HG03045 (cell line): Measurements from ENCODE around the gene REEP2.
"Not testable (repeated sequence)": the region's sequence is repeated elsewhere in the genome, so short reads cannot be mapped to it uniquely, and the experiment has no call there.

Experiments used
- ATAC-seq: cut with Tn5 transposase; IDR thresholded peaks from one replicate; pipeline ENCODE4 v1.9.1; 2021; ENCODE audit warnings: mild to moderate bottlenecking, moderate library complexity; ENCODE audit not compliant: unreplicated experiment

The REEP2 gene

DNA sequence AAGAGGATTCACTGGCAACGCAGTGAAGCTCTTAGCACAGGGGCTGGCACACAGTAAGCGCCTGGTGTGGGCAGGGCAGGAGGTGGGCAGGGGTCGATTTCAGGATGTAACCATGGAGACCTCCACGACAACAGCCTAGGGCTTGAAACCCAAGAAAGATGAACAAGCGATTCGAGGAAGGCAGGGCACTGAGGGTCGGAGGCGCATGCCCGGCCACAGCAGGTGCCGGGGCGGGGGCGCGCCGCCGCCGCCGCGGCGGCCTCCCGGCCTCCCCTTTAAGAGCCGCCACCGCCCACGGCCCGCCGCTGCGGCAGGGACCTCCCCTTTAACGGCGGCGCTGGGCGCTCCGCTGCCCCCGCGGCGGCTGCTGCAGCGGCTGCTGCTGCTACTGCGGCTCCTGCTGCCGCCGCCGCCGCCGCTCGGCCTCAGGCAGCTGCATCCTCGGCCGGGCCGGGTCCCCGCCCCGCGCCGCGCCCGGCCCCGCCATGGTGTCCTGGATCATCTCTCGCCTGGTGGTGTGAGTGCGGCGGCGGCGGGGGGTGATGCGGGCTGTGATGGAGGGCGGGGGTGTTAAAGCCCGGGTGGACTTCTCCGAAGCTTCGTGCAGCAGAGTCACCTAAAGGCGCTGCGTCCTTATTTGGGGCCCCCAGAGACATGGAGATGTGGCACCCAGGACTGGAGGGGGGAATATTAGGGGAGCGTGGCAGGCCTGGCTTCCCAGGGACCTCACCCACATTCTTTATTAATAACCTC lies at the start of gene REEP2:
REEP2 (plus strand) TSS at position 334 of the 753 bp plus-strand sequence; CDS start at position 486, 152 bp downstream.
- peak; percentile 63 for ATAC-seq

DNA sequence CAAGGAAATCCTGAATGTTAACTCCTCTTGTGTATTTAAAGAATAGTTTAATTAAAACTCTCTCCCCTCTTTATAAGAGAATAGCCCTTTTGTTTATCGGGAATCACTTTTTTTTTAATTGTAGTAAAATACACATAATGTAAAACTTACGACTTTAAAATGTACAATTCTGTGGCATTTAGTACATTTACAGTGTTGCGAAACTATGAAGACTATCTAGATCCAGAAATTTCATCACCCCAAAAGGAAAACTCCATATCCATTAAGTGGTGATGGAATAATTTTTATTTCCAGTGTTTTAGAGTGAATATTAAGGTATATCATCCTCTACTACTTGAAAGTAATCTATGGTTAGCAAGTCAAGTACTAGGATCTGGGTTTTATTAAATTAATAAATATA lies 49.5 kb upstream of the REEP2 start:
- no peak for ATAC-seq

- not testable (repeated sequence) for ATAC-seq
Measured at GRCh38 chr5:138389911-138390310, 48.9 kb upstream of the REEP2 start.

DNA sequence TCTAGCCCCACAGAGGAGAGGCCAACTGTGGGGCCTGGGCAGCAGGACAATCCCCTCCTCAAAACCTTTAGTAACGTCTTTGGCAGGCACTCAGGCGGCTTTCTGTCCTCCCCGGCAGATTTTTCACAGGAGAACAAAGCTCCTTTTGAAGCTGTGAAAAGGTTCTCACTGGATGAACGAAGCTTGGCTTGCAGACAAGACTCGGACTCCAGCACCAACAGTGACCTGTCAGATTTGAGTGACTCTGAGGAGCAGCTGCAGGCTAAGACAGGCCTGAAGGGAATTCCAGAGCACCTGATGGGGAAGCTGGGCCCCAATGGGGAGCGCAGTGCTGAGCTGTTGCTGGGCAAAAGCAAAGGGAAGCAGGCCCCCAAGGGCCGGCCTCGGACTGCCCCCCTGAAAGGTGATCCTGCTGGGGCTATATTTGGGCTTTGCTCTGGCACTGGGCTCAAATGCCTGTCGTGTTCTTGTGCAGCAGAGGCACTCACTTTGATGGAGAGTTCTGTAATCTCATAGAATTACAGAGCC lies 46.9 kb upstream of the REEP2 start:
- no peak for ATAC-seq

DNA sequence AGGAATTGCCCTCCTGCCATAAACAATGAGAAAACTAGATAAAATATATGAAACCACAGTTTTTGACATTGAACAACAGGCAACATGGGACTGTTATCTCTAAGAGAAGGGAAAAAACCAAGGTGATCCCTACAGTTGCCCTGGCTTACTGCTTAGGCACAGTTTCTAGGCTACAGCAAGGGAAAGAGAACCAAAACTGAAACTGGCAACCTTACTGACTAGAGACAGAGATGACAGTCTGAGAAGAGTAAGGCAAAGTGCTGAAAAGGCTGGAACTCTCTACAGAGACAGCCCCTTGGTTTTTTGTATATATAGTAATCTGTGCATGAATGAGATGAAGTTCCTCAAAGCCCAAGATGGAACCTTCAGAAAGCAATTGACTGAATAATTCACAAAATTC lies 36.2 kb upstream of the REEP2 start:
- ATAC-seq = peak; percentile 87

GRCh38 chr5:138408023-138408422 lies 30.8 kb upstream of the REEP2 start:
- ATAC-seq = no peak

- not testable (repeated sequence) for ATAC-seq
Measured at GRCh38 chr5:138410996-138411640, 27.7 kb upstream of the REEP2 start.

DNA sequence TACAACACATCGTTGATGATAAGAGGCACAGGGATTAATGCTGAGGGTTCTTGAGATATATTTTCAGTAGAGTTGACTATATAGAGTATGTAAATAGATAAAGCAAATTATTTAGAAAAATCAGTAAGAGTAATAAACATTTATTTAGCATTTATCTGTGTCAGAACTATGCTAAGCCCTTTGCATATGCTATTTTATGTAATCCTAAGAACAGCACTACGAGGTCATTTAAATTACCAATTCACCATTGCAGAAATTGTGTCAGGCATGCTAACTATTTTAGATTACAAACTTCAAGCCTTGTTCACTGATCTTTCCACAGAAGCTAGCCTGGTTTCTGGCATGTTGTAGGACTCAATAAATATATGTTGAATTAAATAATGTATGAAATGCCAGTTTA lies 20.4 kb upstream of the REEP2 start:
- no peak for ATAC-seq

DNA sequence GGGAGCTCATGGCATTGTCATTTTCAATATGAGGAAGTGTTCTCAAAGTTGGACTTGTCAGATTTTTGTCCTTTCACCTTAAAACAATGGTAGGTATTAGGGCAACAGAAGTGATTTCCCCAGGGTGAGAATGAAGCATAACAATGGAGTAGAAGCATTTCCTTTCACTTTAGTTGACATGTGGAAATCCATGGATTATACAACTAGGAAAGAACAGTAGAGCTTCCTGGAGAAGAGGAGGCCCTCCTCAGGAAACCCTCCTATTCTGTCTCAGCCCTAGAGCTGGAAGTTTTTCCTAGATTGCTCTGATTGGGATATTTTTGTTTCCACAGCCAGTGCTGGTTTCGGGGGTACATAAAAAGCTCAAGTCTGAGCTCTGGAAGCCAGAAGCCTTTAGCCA lies 13.8 kb upstream of the REEP2 start:
- ATAC-seq = no peak

- no peak for ATAC-seq
Measured at GRCh38 chr5:138435943-138436342, 2.9 kb upstream of the REEP2 start.

GRCh38 chr5:138438003-138438723 lies 694 bp upstream of the REEP2 start:
- ATAC-seq = no peak

DNA sequence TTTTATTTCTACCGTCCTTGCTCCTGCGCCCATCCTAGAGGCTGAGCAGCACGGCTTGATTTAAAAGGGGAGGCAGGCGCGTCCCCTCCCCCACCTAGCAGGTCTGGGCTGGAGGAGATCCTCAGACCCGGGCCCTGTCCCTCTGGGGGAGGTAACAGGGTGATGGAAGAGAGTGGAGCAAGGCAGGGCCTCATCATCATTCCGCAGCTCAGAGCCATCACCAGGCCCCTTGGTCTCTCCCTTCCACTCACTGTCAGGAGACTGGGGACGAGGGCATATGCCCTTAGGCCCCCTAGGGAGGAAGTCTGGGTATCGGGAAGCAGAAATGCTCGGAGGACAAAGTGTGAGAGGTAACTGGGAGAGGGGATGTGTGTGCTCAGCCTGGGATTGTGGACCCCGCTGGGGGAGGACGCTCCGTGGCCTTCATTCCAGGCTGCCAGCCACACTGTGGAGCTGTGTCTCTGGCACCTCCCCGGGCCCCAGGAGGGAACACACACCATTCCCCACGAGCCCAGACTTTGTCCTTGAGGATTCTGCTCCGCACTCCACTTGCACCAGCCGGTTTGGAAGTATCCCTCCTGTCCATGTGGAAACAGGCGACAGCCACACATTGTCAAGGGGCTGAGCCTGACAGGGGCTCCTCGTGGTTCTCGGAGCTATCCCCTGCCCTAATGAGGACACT lies 761 bp downstream of the REEP2 start:
- ATAC-seq = no peak

DNA sequence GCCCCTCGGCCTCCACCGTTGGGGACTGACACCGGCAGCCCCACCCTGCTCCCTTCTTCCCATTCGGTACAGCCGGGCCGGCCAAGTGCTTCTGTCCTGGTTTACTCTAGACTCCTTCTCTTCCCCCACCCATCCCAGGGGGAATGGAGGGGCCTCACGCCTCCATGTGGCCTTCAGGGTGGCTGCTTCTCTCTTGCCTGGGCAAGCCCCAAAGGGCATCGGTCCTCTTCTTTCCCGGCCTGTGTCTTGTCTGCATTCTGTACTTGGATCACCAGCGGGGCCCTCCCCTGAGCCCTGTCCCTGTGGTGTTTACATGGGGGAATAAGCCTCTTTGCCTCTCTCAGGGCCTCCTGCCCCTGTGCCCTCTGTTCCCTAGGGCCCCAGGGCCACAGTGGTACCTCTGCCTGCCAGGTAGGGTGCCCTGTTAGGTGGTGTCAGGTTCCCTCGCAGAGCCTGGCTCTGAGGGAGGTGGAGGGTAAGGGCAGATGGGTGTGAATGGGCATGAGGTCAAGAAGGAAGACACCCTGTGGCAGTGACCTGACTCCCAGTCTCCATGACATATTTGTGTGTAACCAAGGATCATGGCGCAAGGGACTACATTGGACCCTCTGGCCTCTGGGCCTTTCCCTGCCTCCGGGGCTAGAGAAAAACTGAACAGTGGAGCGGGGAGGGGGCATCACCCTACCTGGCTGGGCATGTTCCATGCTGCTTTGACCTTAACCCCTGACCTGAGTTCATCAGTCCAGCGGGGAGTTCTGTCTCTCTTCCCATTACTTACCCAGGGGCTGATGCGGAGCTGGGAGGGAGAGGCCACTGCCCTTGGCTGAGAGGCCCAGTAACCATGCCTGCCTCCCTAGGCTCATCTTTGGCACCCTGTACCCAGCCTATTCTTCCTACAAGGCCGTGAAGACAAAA lies 1.6 kb downstream of the REEP2 start:
- no peak for ATAC-seq

- ATAC-seq = no peak
Measured at GRCh38 chr5:138441221-138441620, 2.4 kb downstream of the REEP2 start.

DNA sequence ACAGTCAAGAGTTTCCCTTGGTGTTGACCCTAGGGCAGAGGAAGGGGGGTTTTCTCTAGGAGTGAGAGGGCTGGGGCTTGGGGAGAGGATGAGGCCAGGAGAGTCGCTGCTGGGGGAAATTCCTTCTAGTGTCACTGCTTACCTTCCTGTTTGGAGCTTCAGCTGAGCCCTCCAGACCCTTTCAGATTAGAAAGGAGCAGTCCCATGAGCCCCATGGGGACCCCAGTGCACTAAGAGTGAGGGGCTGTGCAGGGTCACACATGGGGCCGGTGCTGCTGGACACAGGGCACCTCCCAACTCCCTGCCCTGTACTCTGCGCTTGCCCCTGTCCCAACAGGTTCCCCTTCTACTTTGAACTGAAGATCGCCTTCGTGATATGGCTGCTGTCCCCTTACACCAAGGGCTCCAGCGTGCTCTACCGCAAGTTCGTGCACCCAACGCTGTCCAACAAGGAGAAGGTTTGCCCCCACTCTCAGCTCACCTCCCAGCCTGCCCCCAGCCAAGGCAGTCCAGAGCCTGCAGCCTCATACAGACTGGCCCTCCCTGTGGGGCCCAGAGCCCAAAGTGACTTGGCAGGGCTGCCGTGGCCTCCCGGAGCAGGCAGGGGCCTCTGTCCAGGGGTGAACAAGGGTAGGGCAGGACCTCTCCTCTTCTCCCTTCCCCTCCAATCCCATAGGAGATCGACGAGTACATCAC lies 5.4 kb downstream of the REEP2 start:
- ATAC-seq = no peak

DNA sequence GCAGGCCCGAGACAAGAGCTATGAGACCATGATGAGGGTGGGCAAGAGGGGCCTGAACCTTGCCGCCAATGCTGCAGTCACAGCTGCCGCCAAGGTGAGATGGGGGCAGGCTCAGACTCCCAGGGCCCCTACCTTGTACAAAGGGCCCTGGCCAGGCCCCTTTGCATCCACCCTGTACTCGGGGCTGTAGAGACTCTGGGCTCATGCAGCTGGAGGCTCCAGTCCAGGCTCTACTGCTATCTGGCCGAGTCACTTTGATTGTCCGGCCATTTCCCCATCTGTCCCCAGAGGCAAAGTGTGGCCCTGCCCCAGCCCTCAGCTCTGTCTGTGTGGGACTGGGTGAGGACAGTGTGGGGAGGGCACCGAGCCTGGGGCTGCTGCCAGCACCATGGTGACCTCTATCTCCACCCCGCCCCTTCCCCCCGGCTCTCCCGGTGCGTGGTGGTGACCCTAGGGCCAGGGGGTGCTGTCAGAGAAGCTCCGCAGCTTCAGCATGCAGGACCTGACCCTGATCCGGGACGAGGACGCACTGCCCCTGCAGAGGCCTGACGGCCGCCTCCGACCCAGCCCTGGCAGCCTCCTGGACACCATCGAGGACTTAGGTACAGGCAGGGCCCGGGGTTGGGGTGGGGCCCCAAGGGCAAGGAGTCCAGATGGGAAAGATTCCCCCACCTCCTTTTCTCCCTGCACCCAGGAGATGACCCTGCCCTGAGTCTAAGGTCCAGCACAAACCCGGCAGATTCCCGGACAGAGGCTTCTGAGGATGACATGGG lies 6.1 kb downstream of the REEP2 start:
- ATAC-seq = no peak

- ATAC-seq = no peak
Measured at GRCh38 chr5:138445547-138446271, 6.9 kb downstream of the REEP2 start.

DNA sequence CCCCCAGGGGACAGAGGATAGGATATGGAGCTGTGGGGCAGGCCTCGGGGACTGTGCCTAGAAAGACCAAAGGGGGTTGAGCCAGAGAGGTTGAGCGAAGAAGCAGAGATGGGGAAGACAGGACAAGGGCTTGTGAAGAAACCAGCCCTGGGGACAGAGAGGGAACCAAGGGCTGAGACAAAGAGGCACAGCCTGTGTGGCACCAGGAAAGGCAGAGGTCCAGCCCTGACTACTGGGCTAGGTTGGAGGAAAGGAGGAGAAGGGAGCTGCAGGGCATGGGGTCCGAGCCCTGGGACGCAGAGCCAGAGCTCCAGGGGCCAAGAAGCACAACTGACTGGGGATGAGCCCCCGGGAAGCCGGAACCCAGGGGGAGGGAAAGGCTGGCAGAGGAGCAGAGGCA lies 9.2 kb downstream of the REEP2 start:
- ATAC-seq = no peak
